ENCODE measurements around the gene PAX9.
"Not testable (repeated sequence)": the region's sequence is repeated elsewhere in the genome, so short reads cannot be mapped to it uniquely, and the experiment has no call there.

The PAX9 gene

DNA sequence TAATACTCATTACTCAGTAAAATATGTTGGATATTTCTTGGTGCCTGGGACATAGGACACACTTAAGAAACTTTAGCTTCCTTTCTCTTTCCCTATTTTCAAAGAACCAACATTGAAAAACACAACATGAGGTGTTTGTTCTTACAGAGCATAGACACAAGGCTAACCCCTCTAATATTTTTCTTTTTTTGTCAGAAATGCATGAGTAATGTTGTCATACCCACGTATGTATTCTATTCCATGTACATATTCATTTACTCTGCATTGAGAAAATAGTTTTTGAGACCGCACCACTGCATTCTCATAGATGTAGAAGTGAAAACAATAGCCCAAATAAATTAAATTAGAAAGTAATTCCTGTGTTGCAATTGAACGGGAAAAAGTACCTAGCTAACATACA is 13.0 kb downstream of the PAX9 start:
- H3K4me1 ChIP-seq (ENCODE audit: insufficient read depth, low read length): peaks cover 14% of the 10 kb centered on the region; the same call in 1 of the 2 replicates
- 0 out of 2 replicates have a peak, but pooled peaks cover 2% of the 10 kb centered on the region for H3K9me3 ChIP-seq (ENCODE audit: control insufficient read depth, insufficient read depth, low read length)
- H3K9ac ChIP-seq (ENCODE audit: low read depth, low read length): no peak overlapping the region
- H3K36me3 ChIP-seq (ENCODE audit: insufficient read depth, low read length): no peaks in the 10 kb centered on the region

DNA sequence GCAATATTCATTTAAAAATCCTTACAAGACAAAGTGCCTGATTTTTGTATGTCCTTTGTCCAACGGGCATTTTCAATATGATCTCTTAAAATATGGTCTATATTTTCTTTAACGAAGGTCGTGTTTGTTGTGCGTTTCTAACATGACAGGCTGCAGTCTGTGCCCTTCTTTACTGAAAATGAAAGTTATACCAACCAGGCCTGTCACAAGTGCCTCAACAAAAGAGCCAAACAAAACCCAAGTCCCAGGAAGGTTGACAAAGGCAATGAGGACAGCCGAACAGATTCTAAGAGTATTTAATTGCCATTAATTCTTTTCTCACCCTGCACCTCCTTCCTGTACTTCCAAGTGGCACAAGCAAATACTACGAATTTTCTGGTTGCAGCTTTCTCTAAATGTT is 13.9 kb downstream of the PAX9 start:
- Histone ChIP-seq H3K9me3 (ENCODE audit: control insufficient read depth, insufficient read depth, low read length) (0 out of 2 replicates have a peak, but pooled peaks cover 2% of the 10 kb centered on the region), H3K9ac (ENCODE audit: low read depth, low read length) (no peak overlapping the region), H3K36me3 (ENCODE audit: insufficient read depth, low read length) (no peaks in the 10 kb centered on the region), H3K4me1 (ENCODE audit: insufficient read depth, low read length) (peaks cover 16% of the 10 kb centered on the region; the same call in 1 of the 2 replicates)

DNA sequence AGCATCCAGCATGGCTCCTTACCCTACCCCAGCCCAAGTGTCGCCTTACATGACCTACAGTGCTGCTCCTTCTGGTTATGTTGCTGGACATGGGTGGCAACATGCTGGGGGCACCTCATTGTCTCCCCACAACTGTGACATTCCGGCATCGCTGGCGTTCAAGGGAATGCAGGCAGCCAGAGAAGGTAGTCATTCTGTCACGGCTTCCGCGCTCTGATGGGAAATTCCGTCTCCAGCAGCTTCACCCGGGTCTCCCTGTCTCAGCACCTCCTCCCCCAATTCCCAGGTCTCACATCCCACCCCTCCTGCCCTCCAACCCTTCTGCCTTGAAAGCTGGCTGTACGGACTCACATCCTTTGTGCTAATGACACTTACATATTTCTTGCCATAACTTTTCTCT is 14.6 kb downstream of the PAX9 start:
- Histone ChIP-seq H3K4me1 (ENCODE audit: insufficient read depth, low read length) (peaks cover 20% of the 10 kb centered on the region; the same call in 1 of the 2 replicates), H3K9me3 (ENCODE audit: control insufficient read depth, insufficient read depth, low read length) (0 out of 2 replicates have a peak, but pooled peaks cover 2% of the 10 kb centered on the region), H3K9ac (ENCODE audit: low read depth, low read length) (peak overlapping the region; percentile 14; the same call in 1 of the 2 replicates), H3K36me3 (ENCODE audit: insufficient read depth, low read length) (no peaks in the 10 kb centered on the region)

GRCh38 chr14:36682338-36682737 is 20.7 kb downstream of the PAX9 start:
- peaks cover 36% of the 10 kb centered on the region; the same call in 1 of the 2 replicates for H3K4me1 ChIP-seq (ENCODE audit: insufficient read depth, low read length)
- no peaks in the 10 kb centered on the region for H3K36me3 ChIP-seq (ENCODE audit: insufficient read depth, low read length)
- H3K9me3 ChIP-seq (ENCODE audit: control insufficient read depth, insufficient read depth, low read length): no peaks in the 10 kb centered on the region

GRCh38 chr14:36683083-36683724 is 21.5 kb downstream of the PAX9 start:
- Histone ChIP-seq H3K36me3 (ENCODE audit: insufficient read depth, low read length) (no peaks in the 10 kb centered on the region), H3K4me1 (ENCODE audit: insufficient read depth, low read length) (peaks cover 36% of the 10 kb centered on the region; the same call in 1 of the 2 replicates), H3K9ac (ENCODE audit: low read depth, low read length) (no peak overlapping the region), H3K9me3 (ENCODE audit: control insufficient read depth, insufficient read depth, low read length) (no peaks in the 10 kb centered on the region)

More at GRCh38 chr14:36682338-36682737, 20.7 kb downstream of the PAX9 start:
- no peak overlapping the region for H3K9ac ChIP-seq (ENCODE audit: low read depth, low read length)

- Histone ChIP-seq H3K36me3 (ENCODE audit: insufficient read depth, low read length) (no peaks in the 10 kb centered on the region), H3K4me1 (ENCODE audit: insufficient read depth, low read length) (peaks cover 36% of the 10 kb centered on the region; the same call in 1 of the 2 replicates), H3K9me3 (ENCODE audit: control insufficient read depth, insufficient read depth, low read length) (no peaks in the 10 kb centered on the region), H3K9ac (ENCODE audit: low read depth, low read length) (no peak overlapping the region)
Observed at GRCh38 chr14:36684946-36685345, 23.3 kb downstream of the PAX9 start.

- Histone ChIP-seq H3K9me3 (ENCODE audit: control insufficient read depth, insufficient read depth, low read length) (no peaks in the 10 kb centered on the region), H3K9ac (ENCODE audit: low read depth, low read length) (no peak overlapping the region)
Observed at GRCh38 chr14:36690311-36691040, 28.8 kb downstream of the PAX9 start.

GRCh38 chr14:36699420-36699819 is 37.8 kb downstream of the PAX9 start:
- H3K4me1 ChIP-seq (ENCODE audit: insufficient read depth, low read length); H3K9ac ChIP-seq (ENCODE audit: low read depth, low read length); H3K9me3 ChIP-seq (ENCODE audit: control insufficient read depth, insufficient read depth, low read length); H3K36me3 ChIP-seq (ENCODE audit: insufficient read depth, low read length): not testable (repeated sequence)

More at GRCh38 chr14:36690311-36691040, 28.8 kb downstream of the PAX9 start:
- Histone ChIP-seq H3K36me3 (ENCODE audit: insufficient read depth, low read length) (no peaks in the 10 kb centered on the region), H3K4me1 (ENCODE audit: insufficient read depth, low read length) (peaks cover 2% of the 10 kb centered on the region; the same call in 1 of the 2 replicates)

DNA sequence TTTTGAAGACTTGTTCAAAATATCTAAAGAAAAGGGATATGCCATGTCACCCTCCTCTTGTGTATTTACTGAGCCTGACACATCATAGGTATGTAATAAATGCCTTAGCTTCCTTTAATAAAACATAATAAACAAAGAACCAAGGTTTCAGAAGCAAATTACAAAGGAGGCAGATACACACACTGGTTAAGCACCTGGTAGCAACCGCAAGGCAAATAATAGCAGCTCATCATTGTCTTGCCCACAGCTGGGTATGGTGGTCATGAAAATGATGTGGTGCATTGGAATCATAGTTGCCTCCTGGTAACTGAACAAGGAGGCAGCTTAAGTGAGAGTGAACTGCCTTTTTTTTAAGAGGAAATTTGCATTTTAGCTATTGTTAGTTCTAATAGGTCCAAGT is 39.0 kb downstream of the PAX9 start:
- Histone ChIP-seq H3K9me3 (ENCODE audit: control insufficient read depth, insufficient read depth, low read length) (no peaks in the 10 kb centered on the region), H3K4me1 (ENCODE audit: insufficient read depth, low read length) (0 out of 2 replicates have a peak, but pooled peaks cover 4% of the 10 kb centered on the region), H3K9ac (ENCODE audit: low read depth, low read length) (no peak overlapping the region), H3K36me3 (ENCODE audit: insufficient read depth, low read length) (no peaks in the 10 kb centered on the region)

- H3K4me1 ChIP-seq (ENCODE audit: insufficient read depth, low read length): 0 out of 2 replicates have a peak, but pooled peaks cover 4% of the 10 kb centered on the region
- no peaks in the 10 kb centered on the region for H3K9me3 ChIP-seq (ENCODE audit: control insufficient read depth, insufficient read depth, low read length)
Observed at GRCh38 chr14:36701132-36701531, 39.5 kb downstream of the PAX9 start.

GRCh38 chr14:36702474-36702873 is 40.8 kb downstream of the PAX9 start:
- H3K36me3 ChIP-seq (ENCODE audit: insufficient read depth, low read length): no peaks in the 10 kb centered on the region
- 0 out of 2 replicates have a peak, but pooled peaks cover 4% of the 10 kb centered on the region for H3K4me1 ChIP-seq (ENCODE audit: insufficient read depth, low read length)
- H3K9ac ChIP-seq (ENCODE audit: low read depth, low read length): no peak overlapping the region
- H3K9me3 ChIP-seq (ENCODE audit: control insufficient read depth, insufficient read depth, low read length): no peaks in the 10 kb centered on the region

More at GRCh38 chr14:36701132-36701531, 39.5 kb downstream of the PAX9 start:
- H3K9ac ChIP-seq (ENCODE audit: low read depth, low read length): no peak overlapping the region
- H3K36me3 ChIP-seq (ENCODE audit: insufficient read depth, low read length): no peaks in the 10 kb centered on the region

DNA sequence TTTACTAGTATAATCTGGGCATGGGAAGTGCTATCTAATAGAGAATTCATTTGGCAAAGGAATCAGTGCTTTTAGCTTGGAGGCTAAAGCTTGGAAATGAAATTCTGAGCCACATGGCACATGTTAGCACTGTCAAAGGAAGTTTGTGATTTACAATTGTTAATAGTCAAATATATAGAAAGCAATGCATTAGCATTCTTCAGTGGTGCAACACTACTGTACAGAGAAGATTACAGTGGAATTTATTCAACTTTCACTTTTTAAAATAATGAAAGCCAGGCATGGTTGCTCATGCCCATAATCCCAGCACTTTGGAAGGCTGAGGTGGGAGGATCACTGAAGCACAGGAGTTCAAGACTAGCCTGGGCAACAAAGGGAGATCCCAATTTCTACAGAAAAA is 45.9 kb downstream of the PAX9 start:
- Histone ChIP-seq H3K4me1 (ENCODE audit: insufficient read depth, low read length) (no peaks in the 10 kb centered on the region), H3K36me3 (ENCODE audit: insufficient read depth, low read length) (no peaks in the 10 kb centered on the region), H3K9me3 (ENCODE audit: control insufficient read depth, insufficient read depth, low read length) (no peaks in the 10 kb centered on the region), H3K9ac (ENCODE audit: low read depth, low read length) (no peak overlapping the region)

DNA sequence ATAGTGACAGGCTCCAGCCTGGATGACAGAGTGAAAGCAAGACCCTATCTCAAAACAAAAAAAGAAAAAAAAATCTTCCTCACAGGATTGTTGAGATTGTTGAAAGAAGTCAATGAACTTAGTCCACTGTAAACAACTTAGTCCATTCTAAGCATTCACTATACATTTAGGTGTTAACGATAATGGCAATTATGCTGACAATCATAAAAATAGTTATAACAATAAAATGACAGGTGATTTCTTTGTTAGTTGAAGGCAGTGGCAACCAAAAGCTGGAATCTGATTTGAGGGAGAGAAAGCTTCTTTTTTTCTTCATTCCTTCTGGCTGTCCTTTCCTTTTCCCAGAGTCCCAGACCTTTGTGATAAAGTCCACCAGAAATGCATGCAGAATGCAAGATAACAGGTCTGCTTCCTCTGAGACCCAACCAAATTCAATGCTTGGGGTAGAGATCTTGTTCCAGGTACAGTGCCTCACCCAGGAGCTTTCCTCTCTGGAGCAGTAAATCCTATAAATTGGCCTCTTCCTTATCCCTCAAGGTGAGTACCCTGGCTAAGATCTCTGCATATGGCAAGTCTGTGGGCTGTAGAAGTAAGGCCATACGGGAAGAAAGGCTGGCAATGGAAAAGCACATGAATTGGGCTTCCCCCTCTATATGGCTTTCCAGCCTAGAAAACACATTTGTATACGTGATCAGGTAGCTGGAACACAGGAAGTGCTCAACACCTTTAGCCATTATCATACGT is 52.5 kb downstream of the PAX9 start:
- H3K4me1 ChIP-seq (ENCODE audit: insufficient read depth, low read length): peaks cover 7% of the 10 kb centered on the region; the same call in 1 of the 2 replicates
- no peaks in the 10 kb centered on the region for H3K36me3 ChIP-seq (ENCODE audit: insufficient read depth, low read length)
- H3K9ac ChIP-seq (ENCODE audit: low read depth, low read length): no peak overlapping the region
- no peaks in the 10 kb centered on the region for H3K9me3 ChIP-seq (ENCODE audit: control insufficient read depth, insufficient read depth, low read length)

GRCh38 chr14:36716614-36717184 is 55.0 kb downstream of the PAX9 start:
- Histone ChIP-seq H3K9me3 (ENCODE audit: control insufficient read depth, insufficient read depth, low read length) (no peaks in the 10 kb centered on the region), H3K9ac (ENCODE audit: low read depth, low read length) (no peak overlapping the region), H3K4me1 (ENCODE audit: insufficient read depth, low read length) (peaks cover 7% of the 10 kb centered on the region; the same call in 1 of the 2 replicates), H3K36me3 (ENCODE audit: insufficient read depth, low read length) (no peaks in the 10 kb centered on the region)
